GM19397 (cell line): ENCODE results near the gene TRIM67.
"Not testable (repeated sequence)": the region's sequence is repeated elsewhere in the genome, so short reads cannot be mapped to it uniquely, and the experiment has no call there.

Experiments used
- ATAC-seq: cut with Tn5 transposase; IDR thresholded peaks from one replicate; pipeline ENCODE4 v1.9.1; 2021; ENCODE audit warnings: mild to moderate bottlenecking, moderate library complexity; ENCODE audit not compliant: unreplicated experiment

Gene TRIM67

GRCh38 chr1:231161667-231162296 lies at the start of gene TRIM67:
TSS of gene TRIM67 (plus strand) at chr1:231162058. CDS start at chr1:231162970, 912 bp downstream.
- no peak for ATAC-seq

DNA sequence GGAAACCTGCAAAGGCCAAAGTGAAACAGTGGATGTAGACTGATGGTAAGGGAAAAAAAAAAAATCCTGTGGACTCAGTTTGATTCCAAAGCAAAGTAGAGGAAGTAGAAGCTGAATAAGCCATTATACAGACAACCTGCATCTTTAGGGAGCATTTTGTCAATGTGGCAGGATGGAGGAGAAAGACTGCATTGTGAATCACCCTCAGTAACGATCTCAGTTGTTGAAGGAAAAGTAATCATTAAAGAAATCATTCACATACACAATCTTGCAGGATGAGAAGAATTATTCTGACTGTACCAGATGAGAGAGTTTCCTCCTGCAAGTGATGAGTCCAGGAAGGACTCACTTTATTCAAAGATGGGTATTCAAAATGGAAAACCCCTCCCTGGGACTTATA lies 45.1 kb upstream of the TRIM67 start:
- no peak for ATAC-seq

GRCh38 chr1:231118704-231119453 lies 43.0 kb upstream of the TRIM67 start:
- ATAC-seq: no peak

DNA sequence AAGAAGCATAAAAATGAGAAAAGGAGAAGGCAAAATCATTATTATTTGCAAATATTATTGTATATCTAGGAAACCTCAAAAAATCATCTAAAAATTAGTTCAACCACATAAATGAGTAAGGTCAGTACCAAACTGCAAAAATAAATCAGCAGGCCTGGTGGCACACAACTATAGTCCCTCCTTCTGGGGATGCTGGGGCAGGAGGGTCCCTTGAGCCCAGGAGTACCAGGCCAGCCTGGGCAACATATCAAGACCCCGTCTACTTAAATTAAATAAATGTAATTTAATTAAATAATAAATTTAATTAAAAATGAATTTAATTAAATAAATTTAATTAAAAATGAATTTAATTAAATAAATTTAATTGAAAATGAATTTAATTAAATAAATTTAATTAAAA lies 40.3 kb upstream of the TRIM67 start:
- no peak for ATAC-seq

DNA sequence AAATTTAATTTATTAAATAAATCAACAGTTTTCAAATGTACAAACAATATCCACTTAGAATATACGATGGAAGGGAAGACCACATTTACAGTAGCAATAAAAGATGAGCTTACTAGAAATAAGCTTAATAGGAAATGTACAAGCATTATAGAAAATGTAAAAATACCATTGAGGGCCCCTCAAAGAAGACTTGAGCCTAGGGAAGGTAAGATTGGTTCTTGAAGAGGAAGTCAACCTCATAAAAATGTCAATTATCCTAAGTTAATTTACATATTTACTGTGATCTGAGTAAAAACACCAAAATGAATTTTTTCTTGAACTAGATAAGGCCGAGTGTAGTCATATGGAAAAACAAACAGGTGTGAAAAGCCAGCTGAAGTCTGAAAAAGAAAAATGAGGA lies 39.7 kb upstream of the TRIM67 start:
- no peak for ATAC-seq

DNA sequence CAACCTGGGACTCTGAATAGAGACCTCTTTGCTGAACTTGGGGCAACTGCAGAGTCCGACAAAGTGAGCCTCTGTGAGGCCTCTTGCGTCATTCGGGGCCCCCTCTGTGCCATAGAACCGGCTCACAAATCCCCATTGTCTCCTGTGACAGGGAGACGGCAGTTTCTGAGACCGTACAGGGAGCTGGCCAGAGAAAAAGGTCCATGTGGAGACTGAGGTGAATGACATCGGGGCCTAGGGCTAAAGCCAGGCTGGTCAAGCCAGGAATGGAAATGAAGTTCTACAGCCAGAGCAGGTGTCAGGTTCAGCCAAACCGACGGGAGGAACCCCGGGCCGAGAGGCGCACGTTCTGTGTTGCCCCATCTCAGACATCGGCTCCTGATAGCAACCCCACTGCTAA lies 37.1 kb upstream of the TRIM67 start:
- no peak for ATAC-seq

DNA sequence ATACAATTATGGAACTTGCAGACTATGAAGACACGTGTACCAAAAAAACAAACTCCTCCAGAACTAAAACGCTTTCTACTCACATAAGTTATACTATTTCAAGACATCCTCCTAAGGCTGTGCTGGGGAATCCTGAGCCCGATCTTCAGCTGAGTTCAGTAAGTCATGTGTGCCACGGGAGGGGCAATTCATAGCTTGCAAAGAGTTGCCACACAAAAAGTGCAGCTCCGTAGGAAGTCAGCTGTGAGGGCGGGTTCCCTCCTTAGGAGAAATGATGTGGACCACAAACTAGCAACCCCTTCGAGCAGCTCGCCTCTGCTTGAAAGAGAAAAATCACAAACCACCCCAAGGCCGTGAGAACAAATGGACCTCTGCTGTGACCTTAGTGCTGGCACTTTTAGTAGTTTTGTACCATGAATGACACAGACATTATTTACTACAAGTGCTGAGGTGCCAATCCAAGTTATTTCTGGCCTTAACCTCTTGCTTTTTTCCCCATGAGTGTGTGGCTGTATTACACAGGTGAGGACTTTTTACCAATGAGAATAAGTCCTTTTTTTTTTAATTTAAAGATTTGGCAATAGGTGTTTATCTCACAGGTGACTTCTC lies 35.8 kb upstream of the TRIM67 start:
- no peak for ATAC-seq

- ATAC-seq: not testable (repeated sequence)
Observed at GRCh38 chr1:231127106-231127505, 34.8 kb upstream of the TRIM67 start.

- ATAC-seq: not testable (repeated sequence)
Observed at GRCh38 chr1:231128471-231128870, 33.4 kb upstream of the TRIM67 start.

DNA sequence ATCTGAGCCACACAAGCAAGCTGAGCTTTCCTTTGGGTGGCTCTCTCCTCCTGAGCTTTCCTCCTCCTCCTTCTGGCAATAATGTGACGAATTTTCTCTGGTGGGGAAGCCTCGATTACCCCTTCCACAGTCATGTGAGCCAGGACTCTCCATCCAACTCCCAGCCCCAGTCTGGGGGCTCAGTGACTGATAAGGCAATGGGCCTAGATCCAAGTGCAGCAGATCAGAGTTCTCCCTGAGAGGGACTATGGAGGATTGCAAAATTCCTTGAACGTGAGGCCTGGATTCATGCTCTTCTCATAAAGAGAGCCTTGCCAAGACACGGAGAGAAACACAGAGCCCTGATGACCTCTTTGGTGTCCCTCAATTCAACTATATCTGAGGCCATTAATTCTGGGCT lies 31.3 kb upstream of the TRIM67 start:
- no peak for ATAC-seq

- ATAC-seq: not testable (repeated sequence)
Observed at GRCh38 chr1:231132591-231132990, 29.3 kb upstream of the TRIM67 start.

- ATAC-seq: no peak
Observed at GRCh38 chr1:231134624-231135023, 27.2 kb upstream of the TRIM67 start.

GRCh38 chr1:231138236-231138635 lies 23.6 kb upstream of the TRIM67 start:
- no peak for ATAC-seq

- ATAC-seq: no peak
Observed at GRCh38 chr1:231139125-231139649, 22.7 kb upstream of the TRIM67 start.

GRCh38 chr1:231139659-231140654 lies 21.9 kb upstream of the TRIM67 start:
- no peak for ATAC-seq

DNA sequence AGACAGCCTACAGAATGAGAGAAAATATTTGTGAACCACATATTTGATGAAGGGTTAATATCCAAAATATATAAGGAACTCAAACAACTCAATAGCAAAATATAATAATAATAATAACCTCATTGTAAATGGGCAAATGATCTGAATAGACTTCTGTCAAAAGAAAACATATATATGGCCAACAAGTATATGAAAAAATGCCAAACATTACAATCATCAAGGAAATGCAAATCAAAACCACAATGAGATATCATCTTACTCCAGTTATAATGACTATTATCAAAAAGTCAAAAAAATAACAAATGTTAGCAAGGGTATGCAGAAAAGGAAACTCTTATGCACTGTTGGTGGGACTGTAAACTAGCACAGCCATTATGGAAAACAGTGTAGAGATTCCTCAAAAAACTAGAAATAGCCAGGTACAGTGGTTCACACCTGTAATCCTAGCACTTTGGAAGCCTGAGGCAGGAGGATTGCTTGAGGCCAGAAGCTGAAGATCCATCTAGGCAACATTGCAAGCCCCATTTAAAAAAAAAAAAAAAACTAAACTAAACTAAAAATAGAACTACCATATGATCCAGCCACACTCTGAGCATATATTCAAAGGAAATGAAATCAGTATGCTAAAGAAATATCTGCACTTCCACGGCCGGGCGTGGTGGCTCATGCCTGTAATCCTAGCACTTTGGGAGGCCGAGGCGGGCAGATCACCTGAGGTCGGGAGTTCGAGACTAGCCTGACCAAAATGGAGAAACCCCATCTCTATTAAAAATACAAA lies 17.3 kb upstream of the TRIM67 start:
- ATAC-seq: no peak

GRCh38 chr1:231147896-231148295 lies 14.0 kb upstream of the TRIM67 start:
- ATAC-seq: no peak

DNA sequence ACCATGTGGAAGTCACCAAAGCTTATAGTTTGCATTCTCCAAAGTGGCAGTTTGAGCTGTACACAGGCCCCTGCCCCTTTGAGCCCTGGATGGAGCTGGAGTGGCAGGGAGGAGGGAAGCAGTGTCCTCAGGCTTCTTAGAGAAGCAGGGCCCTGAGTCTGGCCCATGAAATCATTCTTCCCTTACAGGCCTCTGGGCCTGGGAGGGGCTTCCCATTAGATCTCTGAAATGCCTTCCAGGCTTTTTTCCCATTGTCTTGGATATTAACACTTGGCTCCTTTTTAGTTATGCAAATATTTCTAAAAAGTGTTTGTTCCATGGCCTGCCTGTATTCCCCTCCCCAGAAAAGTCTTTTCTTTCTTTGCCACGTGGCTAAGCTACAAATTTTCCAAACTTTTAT lies 10.0 kb upstream of the TRIM67 start:
- ATAC-seq: no peak

DNA sequence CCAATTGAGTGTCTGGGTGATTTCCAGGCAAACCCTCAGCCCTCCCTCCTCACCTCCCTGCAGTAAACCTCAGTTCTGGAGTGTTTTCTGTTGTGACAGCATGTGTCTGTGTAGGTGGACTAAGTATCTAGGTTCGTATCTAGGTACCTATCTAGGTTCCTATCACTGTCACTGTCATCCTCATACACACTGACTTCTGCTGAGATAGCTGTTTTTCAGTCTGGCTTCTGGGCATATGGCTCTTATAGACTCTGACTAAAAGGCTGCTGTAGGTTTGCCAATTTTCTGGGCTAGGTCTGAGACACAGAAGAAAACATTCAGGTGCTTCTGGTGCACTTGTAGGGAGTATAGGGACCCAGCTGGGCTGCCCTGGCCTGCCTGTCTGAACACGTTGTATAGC lies 8.1 kb upstream of the TRIM67 start:
- ATAC-seq: no peak

- no peak for ATAC-seq
Observed at GRCh38 chr1:231155808-231156207, 6.0 kb upstream of the TRIM67 start.
